ENCODE data around the gene ZNF341.

- TF ChIP-seq, protein P1, sequence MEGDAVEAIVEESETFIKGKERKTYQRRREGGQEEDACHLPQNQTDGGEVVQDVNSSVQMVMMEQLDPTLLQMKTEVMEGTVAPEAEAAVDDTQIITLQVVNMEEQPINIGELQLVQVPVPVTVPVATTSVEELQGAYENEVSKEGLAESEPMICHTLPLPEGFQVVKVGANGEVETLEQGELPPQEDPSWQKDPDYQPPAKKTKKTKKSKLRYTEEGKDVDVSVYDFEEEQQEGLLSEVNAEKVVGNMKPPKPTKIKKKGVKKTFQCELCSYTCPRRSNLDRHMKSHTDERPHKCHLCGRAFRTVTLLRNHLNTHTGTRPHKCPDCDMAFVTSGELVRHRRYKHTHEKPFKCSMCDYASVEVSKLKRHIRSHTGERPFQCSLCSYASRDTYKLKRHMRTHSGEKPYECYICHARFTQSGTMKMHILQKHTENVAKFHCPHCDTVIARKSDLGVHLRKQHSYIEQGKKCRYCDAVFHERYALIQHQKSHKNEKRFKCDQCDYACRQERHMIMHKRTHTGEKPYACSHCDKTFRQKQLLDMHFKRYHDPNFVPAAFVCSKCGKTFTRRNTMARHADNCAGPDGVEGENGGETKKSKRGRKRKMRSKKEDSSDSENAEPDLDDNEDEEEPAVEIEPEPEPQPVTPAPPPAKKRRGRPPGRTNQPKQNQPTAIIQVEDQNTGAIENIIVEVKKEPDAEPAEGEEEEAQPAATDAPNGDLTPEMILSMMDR (optimal IDR thresholded peaks at IDR 0.05 in 1 of 3, IDR thresholded peaks at IDR 0.05 in 1 of 3, conservative IDR thresholded peaks at IDR 0.05 in 1 of 3; ENCODE audit: extremely low read depth in 1 of 3, insufficient read depth in 2 of 3, low read length in 3 of 3) = no peak
- no peak for TF ChIP-seq EZH2 (IDR thresholded peaks at IDR 0.05; ENCODE audit: low read length)
Observed at GRCh38 chr20:33739493-33739892, 7.7 kb downstream of the ZNF341 start.

Data from keratinocyte (primary cell).